HCT116 (cell line): Measurements from ENCODE around the gene TERT.

Source experiments
- CBX3 ChIP-seq: IDR thresholded peaks from 2 replicates; pipeline ENCODE4 v1.6.1; 2012; ENCODE audit warnings: low read depth
- FOSL1 ChIP-seq: IDR thresholded peaks from 2 replicates; pipeline ENCODE4 v1.6.1; 2012; ENCODE audit warnings: low read depth
- POLR2AphosphoS5 ChIP-seq: IDR thresholded peaks from 2 replicates; pipeline ENCODE4 v1.6.1; 2011; ENCODE audit warnings: mild to moderate bottlenecking, low read depth, low read length, moderate library complexity
- TF ChIP-seq, protein P1 (sequence below), 3 experiments: fragments of 200-600 bp in 1 of 3; sonication (generic) in 1 of 3; IDR thresholded peaks in 2 of 3; conservative IDR thresholded peaks in 1 of 3; 2 replicates each; pipeline ENCODE4 v1.5.1; 2012 to 2017; ENCODE audit warnings: low read depth in 2 of 3, low read length in 2 of 3, antibody characterized with exemption in 1 of 3, borderline replicate concordance in 1 of 3, control low read depth in 1 of 3, mild to moderate bottlenecking in 1 of 3, mixed read lengths in 1 of 3, mixed run types in 1 of 3, moderate library complexity in 1 of 3; ENCODE audit not compliant: insufficient read depth in 1 of 3

DNA sequence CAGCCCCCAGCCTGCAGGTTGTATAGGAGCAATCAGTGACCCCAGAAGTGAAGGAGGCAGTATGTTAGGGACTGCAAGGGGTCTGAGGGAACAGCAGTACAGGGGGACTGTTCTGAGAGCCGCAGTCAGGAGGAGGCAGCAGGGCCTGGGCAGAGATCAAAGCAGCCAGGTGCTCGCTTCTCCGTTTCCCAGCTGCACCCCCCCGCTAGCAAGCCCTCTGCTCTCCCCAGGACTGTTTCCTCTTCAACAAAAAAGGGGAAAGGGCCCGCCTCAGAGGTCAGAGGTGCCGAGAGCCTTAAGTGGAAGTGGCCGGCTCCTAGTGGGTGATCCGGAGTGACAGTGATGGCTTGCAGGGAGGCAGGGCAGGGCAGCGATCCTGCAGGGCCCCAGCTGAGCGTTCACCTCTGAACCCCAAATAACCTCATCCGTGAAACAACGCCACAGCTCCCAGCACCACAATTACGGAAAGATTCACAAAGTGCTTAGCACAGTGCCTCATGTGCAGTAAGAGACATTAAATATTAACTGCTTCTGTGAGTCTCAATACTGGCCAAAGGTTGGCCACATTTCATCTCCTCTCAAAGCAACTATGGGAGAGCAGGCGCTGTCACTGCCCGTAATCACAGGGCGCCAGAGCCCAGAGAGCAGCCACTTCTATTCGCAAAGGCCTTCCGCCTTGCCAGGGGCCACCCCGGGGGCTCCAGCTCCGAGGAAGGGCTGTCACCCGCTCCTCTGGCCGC is 42.1 kb upstream of the TERT start:
- TF ChIP-seq POLR2AphosphoS5 (no peak), CBX3 (no peak), FOSL1 (no peak)
- TF ChIP-seq, protein P1, sequence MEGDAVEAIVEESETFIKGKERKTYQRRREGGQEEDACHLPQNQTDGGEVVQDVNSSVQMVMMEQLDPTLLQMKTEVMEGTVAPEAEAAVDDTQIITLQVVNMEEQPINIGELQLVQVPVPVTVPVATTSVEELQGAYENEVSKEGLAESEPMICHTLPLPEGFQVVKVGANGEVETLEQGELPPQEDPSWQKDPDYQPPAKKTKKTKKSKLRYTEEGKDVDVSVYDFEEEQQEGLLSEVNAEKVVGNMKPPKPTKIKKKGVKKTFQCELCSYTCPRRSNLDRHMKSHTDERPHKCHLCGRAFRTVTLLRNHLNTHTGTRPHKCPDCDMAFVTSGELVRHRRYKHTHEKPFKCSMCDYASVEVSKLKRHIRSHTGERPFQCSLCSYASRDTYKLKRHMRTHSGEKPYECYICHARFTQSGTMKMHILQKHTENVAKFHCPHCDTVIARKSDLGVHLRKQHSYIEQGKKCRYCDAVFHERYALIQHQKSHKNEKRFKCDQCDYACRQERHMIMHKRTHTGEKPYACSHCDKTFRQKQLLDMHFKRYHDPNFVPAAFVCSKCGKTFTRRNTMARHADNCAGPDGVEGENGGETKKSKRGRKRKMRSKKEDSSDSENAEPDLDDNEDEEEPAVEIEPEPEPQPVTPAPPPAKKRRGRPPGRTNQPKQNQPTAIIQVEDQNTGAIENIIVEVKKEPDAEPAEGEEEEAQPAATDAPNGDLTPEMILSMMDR (IDR thresholded peaks at IDR 0.05 in 2 of 3, conservative IDR thresholded peaks at IDR 0.05 in 1 of 3; ENCODE audit: borderline replicate concordance in 1 of 3, insufficient read depth in 1 of 3, low read depth in 2 of 3, low read length in 2 of 3) = no peak
